GM12878 (cell line): Measurements from ENCODE around the gene KRT80. TPM values are rescaled to one million over a fixed set of nuclear protein-coding genes. Genes with fewer than 3 reads are reported as not detected.

Source experiments
- ATAC-seq: fragments of 200-7000 bp; cut with Tn5 transposase; 3 replicates; pipeline ENCODE4 v1.9.1; 2020; ENCODE audit warnings: mild to moderate bottlenecking, moderate library complexity
- BruUV-seq: library from RNA; stranded (reverse); fragments of 400-500 nt; replicated peaks from 2 replicates; lab custom pipeline; 2021; lab: Mats Ljungman, UMichigan
- CTCF ChIA-PET: fragments of 300-600 bp; sonication (Branson Sonifier 250); formaldehyde crosslinking; extraction: SDS; loops from one replicate; lab custom pipeline; 2021; ENCODE audit warnings: inconsistent platforms; lab: Yijun Ruan, JAX
- POLR2A ChIA-PET: fragments of 350-600 bp; formaldehyde crosslinking; extraction: SDS; loops from one replicate; lab custom pipeline; 2021; ENCODE audit warnings: inconsistent platforms; lab: Charles Lee
- RAD21 ChIA-PET: fragments of 300-600 bp; sonication (Branson Sonifier 250); formaldehyde crosslinking; loops from one replicate; lab custom pipeline; 2023; ENCODE audit warnings: antibody characterized with exemption; ENCODE audit not compliant: unreplicated experiment; lab: Charles Lee
- SMC1A ChIA-PET: fragments of 300-600 bp; sonication (Branson Sonifier 250); formaldehyde crosslinking; loops from one replicate; lab custom pipeline; 2023; ENCODE audit not compliant: unreplicated experiment, uncharacterized antibody; lab: Charles Lee
- DNase-seq: peaks from one replicate; pipeline ENCODE4 v3.0.0-alpha.2; 2011; ENCODE audit warnings: low read depth, low spot score
- FAIRE-seq: peaks from 3 replicates; lab custom pipeline; 2011; peaks lifted over from hg19 to GRCh38; lab: Jason Lieb, UNC
- H2AFZ ChIP-seq: 2 replicates; pipeline ENCODE4 v1.6.0; 2011; ENCODE audit warnings: low read depth, low read length, control low read depth; ENCODE audit not compliant: control insufficient read depth
- H3K27ac ChIP-seq: 2 replicates; pipeline ENCODE4 v1.5.1; 2011; ENCODE audit warnings: control low read depth; ENCODE audit not compliant: control insufficient read depth, insufficient read depth
- H3K27me3 ChIP-seq, 2 experiments: replicated peaks in 1 of 2; 2 replicates each; pipeline versions ENCODE4 v1.6.0 to v1.6.1; 2011; ENCODE audit warnings: low read length in 1 of 2; ENCODE audit not compliant: control insufficient read depth in 2 of 2, insufficient read depth in 2 of 2
- H3K36me3 ChIP-seq, 2 experiments: 2 replicates each; pipeline ENCODE4 v1.5.1; 2011; ENCODE audit warnings: low read length in 1 of 2; ENCODE audit not compliant: control insufficient read depth in 2 of 2, insufficient read depth in 2 of 2
- H3K4me1 ChIP-seq: 2 replicates; pipeline ENCODE4 v1.6.1; 2011; ENCODE audit warnings: mild to moderate bottlenecking, low read length, moderate library complexity, mixed read lengths; ENCODE audit not compliant: control insufficient read depth, insufficient read depth
- H3K4me2 ChIP-seq: 2 replicates; pipeline ENCODE4 v1.6.0; 2011; ENCODE audit warnings: control low read depth; ENCODE audit not compliant: control insufficient read depth, insufficient read depth
- H3K4me3 ChIP-seq: fragments of 200-600 bp; sonication (generic); 2 replicates; pipeline ENCODE4 v1.5.1; 2016
- H3K79me2 ChIP-seq: 2 replicates; pipeline ENCODE4 v1.6.0; 2011; ENCODE audit warnings: low read length; ENCODE audit not compliant: control insufficient read depth, insufficient read depth
- H3K9ac ChIP-seq: 2 replicates; pipeline ENCODE4 v1.8.0; 2011; ENCODE audit warnings: low read length, control low read depth, mixed read lengths; ENCODE audit not compliant: control insufficient read depth, insufficient read depth
- H3K9me3 ChIP-seq: replicated peaks from 3 replicates; pipeline ENCODE4 v1.5.1; 2011; ENCODE audit warnings: mild to moderate bottlenecking, low read length; ENCODE audit not compliant: control insufficient read depth, insufficient read depth
- H4K20me1 ChIP-seq: 2 replicates; pipeline ENCODE4 v1.6.0; 2011; ENCODE audit not compliant: control insufficient read depth, insufficient read depth
- ASH2L ChIP-seq: fragments of 300-600, 200-600 bp; sonication (generic); IDR thresholded peaks from 2 replicates; pipeline ENCODE4 v1.6.1; 2017; ENCODE audit warnings: low read depth, mild to moderate bottlenecking, borderline replicate concordance
- BCL11A ChIP-seq: IDR thresholded peaks from 2 replicates; pipeline ENCODE4 v1.6.1; 2011; ENCODE audit warnings: low read depth, low read length
- BCLAF1 ChIP-seq: fragments of 450-650 bp; IDR thresholded peaks from 2 replicates; pipeline ENCODE4 v1.6.1; 2017; ENCODE audit warnings: antibody characterized with exemption, mild to moderate bottlenecking, moderate library complexity
- EGR1 ChIP-seq, 2 experiments: IDR thresholded peaks; 1 replicate in 1 of 2; 2 replicates in 1 of 2; pipeline ENCODE4 v1.6.1; 2011 to 2012; ENCODE audit warnings: low read depth in 2 of 2, low read length in 2 of 2, borderline replicate concordance in 1 of 2, mild to moderate bottlenecking in 1 of 2, moderate library complexity in 1 of 2
- EP300 ChIP-seq, 2 experiments: fragments of 150-350 bp in 1 of 2; IDR thresholded peaks; 2 replicates each; pipeline ENCODE4 v1.6.1; 2011 to 2012; ENCODE audit warnings: low read depth in 2 of 2, low read length in 2 of 2, borderline replicate concordance in 1 of 2, improper control_type of control experiment in 1 of 2, inconsistent platforms in 1 of 2; ENCODE audit not compliant: control insufficient read depth in 1 of 2
- ETV6 ChIP-seq, 2 experiments: fragments of 450-650 bp in 1 of 2; IDR thresholded peaks in 1 of 2; conservative IDR thresholded peaks in 1 of 2; 2 replicates each; pipeline ENCODE4 v1.6.1; 2014; ENCODE audit warnings: antibody characterized with exemption in 1 of 2, borderline replicate concordance in 1 of 2, low read depth in 1 of 2, mild to moderate bottlenecking in 1 of 2, moderate library complexity in 1 of 2
- EZH2 ChIP-seq: IDR thresholded peaks from 2 replicates; pipeline ENCODE4 v1.6.1; 2012; ENCODE audit warnings: low read depth, mild to moderate bottlenecking, control low read depth, inconsistent platforms, low read length, borderline replicate concordance; ENCODE audit not compliant: control insufficient read depth
- HDAC2 ChIP-seq: fragments of 200-600 bp; sonication (generic); IDR thresholded peaks from 2 replicates; pipeline ENCODE4 v1.6.1; 2017
- KDM1A ChIP-seq: fragments of 200-600 bp; sonication (generic); IDR thresholded peaks from 2 replicates; pipeline ENCODE4 v1.6.1; 2016; ENCODE audit warnings: borderline replicate concordance
- PAX5 ChIP-seq: IDR thresholded peaks from 2 replicates; pipeline ENCODE4 v1.6.1; 2011; ENCODE audit warnings: low read depth, low read length, borderline replicate concordance
- ZNF217 ChIP-seq: fragments of 450-650 bp; IDR thresholded peaks from 2 replicates; pipeline ENCODE4 v1.6.1; 2017; ENCODE audit warnings: antibody characterized with exemption, mild to moderate bottlenecking
- ZSCAN29 ChIP-seq: fragments of 450-650 bp; IDR thresholded peaks from 2 replicates; pipeline ENCODE4 v1.6.1; 2017; ENCODE audit warnings: mild to moderate bottlenecking, moderate library complexity
- WGBS: methylation state at CpG from one replicate; pipeline ENCODE4 v1.1.6; 2016; ENCODE audit warnings: low lambda C conversion rate; ENCODE audit not compliant: insufficient replicate concordance, insufficient coverage; ENCODE audit errors: missing lambda C conversion rate; 5-methylcytosine and 5-hydroxymethylcytosine counted together
- in situ Hi-C: fragments of 300-500 bp; cut with MboI; formaldehyde crosslinking; loops from 9 replicates; pipeline ENCODE4 v1.14.3; 2018; ENCODE audit warnings: mixed read lengths
- intact Hi-C: fragments of 100-400 bp; cut with micrococcal nuclease; formaldehyde crosslinking; loops from one replicate; pipeline ENCODE4 v1.14.2; 2022; ENCODE audit not compliant: unreplicated experiment
- polyA plus RNA-seq, 11 experiments: library from polyadenylated mRNA; depleted of rRNA in 4 of 11; unstranded in 6 of 11; stranded (reverse) in 5 of 11; fragments of >200 nt; fragmentation: Nextera tagmentation in 4 of 11; fragmentation: Illumina TruSeq in 1 of 11; extraction: Ambion mirVana in 4 of 11; extraction: Trizol in 1 of 11; gene quantifications; 1 replicate in 1 of 11; 2 replicates in 10 of 11; pipeline versions ENCODE4 v1.2.1 to v1.2.3, GENCODE V29; 2011 to 2016; ENCODE audit warnings: inconsistent platforms in 2 of 11, missing spikeins in 2 of 11, low read depth in 1 of 11
- total RNA-seq, 4 experiments: library from RNA; depleted of rRNA in 3 of 4; stranded (reverse); fragments of >200 nt in 3 of 4; fragmentation: Illumina TruSeq in 1 of 4; extraction: Trizol in 1 of 4; gene quantifications; 2 replicates each; pipeline versions ENCODE4 v1.2.1 to v1.2.3, GENCODE V29; 2013 to 2021

Gene KRT80
- total and polyA plus RNA-seq, 10 of the 15 experiments (the other 5 are each of a cell fraction or from before 2014, with no cell fraction given): 0.01 TPM; not detected in 9

- Histone ChIP-seq H3K9ac (no peak overlapping the region), H3K9me3 (no peaks in the 10 kb centered on the region), H3K79me2 (no peaks in the 10 kb centered on the region), H3K27ac (no peak overlapping the region), H2AFZ (no peak overlapping the region), H3K36me3 (no peaks in the 10 kb centered on the region), H3K4me3 (no peak overlapping the region), H3K4me2 (no peak overlapping the region), H4K20me1 (no peaks in the 10 kb centered on the region), H3K27me3 (peaks cover 7 to 15% of the 10 kb centered on the region in 2 experiments; a peak in 3 of 4 replicates), H3K4me1 (no peaks in the 10 kb centered on the region)
- TF ChIP-seq ZNF217 (no peak), BCL11A (no peak), EGR1 (IDR thresholded peaks at IDR 0.05; ENCODE audit: borderline replicate concordance in 1 of 2, low read depth in 2 of 2, low read length in 2 of 2) (no peak), BCLAF1 (no peak), KDM1A (no peak), ZSCAN29 (no peak), HDAC2 (no peak), ETV6 (conservative IDR thresholded peaks at IDR 0.05 in 1 of 2, IDR thresholded peaks at IDR 0.05 in 1 of 2; ENCODE audit: borderline replicate concordance in 1 of 2, low read depth in 1 of 2) (no peak), EP300 (IDR thresholded peaks at IDR 0.05; ENCODE audit: borderline replicate concordance in 1 of 2, control insufficient read depth in 1 of 2, low read depth in 2 of 2, low read length in 2 of 2) (no peak), ASH2L (no peak), PAX5 (no peak), EZH2 (no peak)
- in situ Hi-C loops (no loop called here), intact Hi-C loops (no loop called here)
- 0% methylated on average over 2 of the region's 2 CpGs for WGBS
- ATAC-seq (no peak), FAIRE-seq (no peak), DNase-seq (no peak)
- no TSS peak for BruUV-seq
- SMC1A ChIA-PET: no interaction called here
- POLR2A ChIA-PET: no interaction called here
- RAD21 ChIA-PET: no interaction called here
- CTCF ChIA-PET: interaction anchor here (0.6 to 0.7 kb wide), 2 partner anchors 49 to 50 kb away, joined by 3 read pairs; no protein-coding TSS in a partner anchor
Observed at GRCh38 chr12:52229836-52230343, 38.1 kb upstream of the KRT80 start.
